ENCODE results near the gene TOX3.

Gene TOX3

GRCh38 chr16:52489894-52490293 is 57.0 kb downstream of the TOX3 start:
- no peak for FAIRE-seq

GRCh38 chr16:52488837-52489289 is 58.1 kb downstream of the TOX3 start:
- FAIRE-seq: no peak

GRCh38 chr16:52487849-52488457 is 59.0 kb downstream of the TOX3 start:
- no peak for FAIRE-seq

GRCh38 chr16:52480237-52480636 is 66.7 kb downstream of the TOX3 start:
- no peak for FAIRE-seq

GRCh38 chr16:52476111-52476510 is 70.8 kb downstream of the TOX3 start:
- FAIRE-seq: no peak

GRCh38 chr16:52474679-52475078 is 72.3 kb downstream of the TOX3 start:
- FAIRE-seq: no peak

GRCh38 chr16:52473096-52473495 is 73.8 kb downstream of the TOX3 start:
- FAIRE-seq: no peak

GRCh38 chr16:52471650-52472370 is 75.1 kb downstream of the TOX3 start:
- FAIRE-seq: no peak

- no peak for FAIRE-seq
Measured at GRCh38 chr16:52470585-52470984, 76.4 kb downstream of the TOX3 start.

GRCh38 chr16:52469775-52470174 is 77.2 kb downstream of the TOX3 start:
- FAIRE-seq: no peak

GRCh38 chr16:52469091-52469490 is 77.9 kb downstream of the TOX3 start:
- no peak for FAIRE-seq

GRCh38 chr16:52467753-52468152 is 79.2 kb downstream of the TOX3 start:
- FAIRE-seq: no peak

GRCh38 chr16:52466994-52467393 is 79.9 kb downstream of the TOX3 start:
- no peak for FAIRE-seq

GRCh38 chr16:52465711-52466267 is 81.2 kb downstream of the TOX3 start:
- FAIRE-seq: no peak

- FAIRE-seq: no peak
Measured at GRCh38 chr16:52463904-52464303, 83.0 kb downstream of the TOX3 start.

GRCh38 chr16:52462816-52463215 is 84.1 kb downstream of the TOX3 start:
- FAIRE-seq: no peak

GRCh38 chr16:52460639-52461178 is 86.2 kb downstream of the TOX3 start:
- no peak for FAIRE-seq

GRCh38 chr16:52456368-52456767 is 90.6 kb downstream of the TOX3 start:
- no peak for FAIRE-seq

- no peak for FAIRE-seq
Measured at GRCh38 chr16:52455549-52456277, 91.2 kb downstream of the TOX3 start.

- FAIRE-seq: no peak
Measured at GRCh38 chr16:52453644-52454043, 93.3 kb downstream of the TOX3 start.

- FAIRE-seq: no peak
Measured at GRCh38 chr16:52451971-52452421, 94.9 kb downstream of the TOX3 start.

GRCh38 chr16:52450916-52451315 is 96.0 kb downstream of the TOX3 start:
- FAIRE-seq: no peak

GRCh38 chr16:52450241-52450640 is 96.7 kb downstream of the TOX3 start:
- no peak for FAIRE-seq

Measured in TTC549 (cell line).